PC-9 (cell line): ENCODE measurements around the gene UBE2E2. TPM values are rescaled to one million over a fixed set of nuclear protein-coding genes. Genes with fewer than 3 reads are reported as not detected.

Experiments used
- BruUV-seq: library from RNA; stranded (reverse); fragments of 400-500 nt; replicated peaks from 2 replicates; lab custom pipeline; 2021; lab: Mats Ljungman, UMichigan
- CTCF ChIA-PET: fragments of 300-600 bp; sonication (Branson Sonifier 250); formaldehyde crosslinking; loops from one replicate; lab custom pipeline; 2022; ENCODE audit warnings: antibody characterized with exemption; lab: Charles Lee
- POLR2A ChIA-PET: fragments of 300-600 bp; sonication (Branson Sonifier 250); formaldehyde crosslinking; loops from one replicate; lab custom pipeline; 2022; ENCODE audit warnings: antibody characterized with exemption; ENCODE audit not compliant: unreplicated experiment; lab: Charles Lee
- DNase-seq, 2 experiments: peaks; one replicate each; pipeline versions ENCODE4 v3.0.0 to v3.0.0-alpha.2; 2015 to 2022; ENCODE audit warnings: mixed read lengths in 1 of 2
- H2AFZ ChIP-seq: fragments of 200-600 bp; sonication (generic); 2 replicates; pipeline ENCODE4 v1.8.1; 2017; ENCODE audit warnings: antibody characterized with exemption
- H3F3A ChIP-seq: fragments of 200-600 bp; sonication (generic); 2 replicates; pipeline ENCODE4 v1.8.1; 2017; ENCODE audit warnings: antibody characterized with exemption, mild to moderate bottlenecking, low read depth; ENCODE audit not compliant: insufficient read depth
- H3K27ac ChIP-seq: fragments of 200-600 bp; sonication (generic); 2 replicates; pipeline ENCODE4 v1.6.1; 2016; ENCODE audit warnings: mixed run types
- H3K27me3 ChIP-seq: fragments of 200-600 bp; sonication (generic); 2 replicates; pipeline ENCODE4 v1.6.1; 2016; ENCODE audit warnings: low read depth, mixed run types; ENCODE audit not compliant: insufficient read depth
- H3K36me3 ChIP-seq: fragments of 200-600 bp; sonication (generic); 2 replicates; pipeline ENCODE4 v1.6.1; 2016; ENCODE audit warnings: low read depth, mixed run types
- H3K4me1 ChIP-seq: fragments of 200-600 bp; sonication (generic); replicated peaks from 2 replicates; pipeline ENCODE4 v1.6.1; 2016; ENCODE audit warnings: mixed run types; ENCODE audit not compliant: insufficient read depth
- H3K4me2 ChIP-seq: fragments of 200-600 bp; sonication (generic); 2 replicates; pipeline ENCODE4 v1.6.1; 2017; ENCODE audit warnings: mixed run types
- H3K4me3 ChIP-seq: fragments of 200-600 bp; sonication (generic); 2 replicates; pipeline ENCODE4 v1.6.1; 2016; ENCODE audit warnings: mixed run types
- H3K79me2 ChIP-seq: fragments of 200-600 bp; sonication (generic); 2 replicates; pipeline ENCODE4 v1.6.1; 2017; ENCODE audit warnings: low read depth, mixed run types
- H3K9me2 ChIP-seq: fragments of 200-600 bp; sonication (generic); 2 replicates; pipeline ENCODE4 v1.8.1; 2017; ENCODE audit warnings: mild to moderate bottlenecking; ENCODE audit not compliant: insufficient read depth
- H3K9me3 ChIP-seq: fragments of 200-600 bp; sonication (generic); 2 replicates; pipeline ENCODE4 v1.8.1; 2016; ENCODE audit warnings: low read depth; ENCODE audit not compliant: insufficient read depth
- H4K20me1 ChIP-seq: fragments of 200-600 bp; sonication (generic); 2 replicates; pipeline ENCODE4 v1.8.1; 2017; ENCODE audit not compliant: insufficient read depth
- CTCF ChIP-seq: fragments of 200-600 bp; sonication (generic); conservative IDR thresholded peaks from 2 replicates; pipeline ENCODE4 v1.6.1; 2017; ENCODE audit warnings: mixed run types, antibody characterized with exemption, mild to moderate bottlenecking, moderate library complexity
- EZH2 ChIP-seq: fragments of 200-600 bp; sonication (generic); IDR thresholded peaks from 2 replicates; pipeline ENCODE4 v1.8.0; 2017; ENCODE audit warnings: antibody characterized with exemption, low read depth
- intact Hi-C: fragments of 100-400 bp; cut with micrococcal nuclease; formaldehyde crosslinking; loops from one replicate; pipeline ENCODE4 v1.10.0; 2022; ENCODE audit not compliant: unreplicated experiment
- total RNA-seq: library from RNA; stranded (reverse); gene quantifications from 2 replicates; pipeline ENCODE4 v1.2.3, GENCODE V29; 2021

Gene UBE2E2
- total RNA-seq, 1 experiment from 2014 or later = 48.7 TPM

DNA sequence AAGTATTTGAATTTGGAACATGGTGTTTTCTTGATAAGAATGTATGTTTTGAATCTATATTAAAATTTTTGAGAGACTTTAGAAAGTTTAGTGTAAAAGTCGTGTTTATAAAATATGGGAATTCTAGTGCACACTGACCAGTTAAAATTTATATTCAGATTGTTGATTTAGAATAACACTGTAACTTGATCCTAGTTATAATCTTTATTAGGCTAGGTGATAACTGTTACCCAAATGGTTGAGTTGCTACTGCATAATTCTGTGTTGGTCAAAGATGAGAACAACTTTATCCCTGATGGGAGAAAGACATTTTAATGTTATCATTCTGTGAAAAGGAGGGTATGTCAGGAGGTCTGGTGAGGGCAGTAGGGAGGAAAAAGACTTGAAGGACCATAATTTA lies 249.3 kb downstream of the UBE2E2 start:
- no peaks in the 10 kb centered on the region for H3K9me2 ChIP-seq
- H3K79me2 ChIP-seq = no peaks in the 10 kb centered on the region
- TF ChIP-seq EZH2 (no peak), CTCF (no peak)
- no peaks in the 10 kb centered on the region for H3K27me3 ChIP-seq
- BruUV-seq = no TSS peak
- no peak overlapping the region for H3K4me2 ChIP-seq
- no peaks in the 10 kb centered on the region for H4K20me1 ChIP-seq
- H3K4me3 ChIP-seq = no peak overlapping the region
- CTCF ChIA-PET = no interaction called here
- no peak overlapping the region for H3K27ac ChIP-seq
- H2AFZ ChIP-seq = no peak overlapping the region
- POLR2A ChIA-PET = no interaction called here
- no peak for DNase-seq
- H3K36me3 ChIP-seq = no peaks in the 10 kb centered on the region
- peaks cover 8% of the 10 kb centered on the region; the same call in 1 of the 2 replicates for H3K9me3 ChIP-seq
- H3K4me1 ChIP-seq = peaks cover 17% of the 10 kb centered on the region
- H3F3A ChIP-seq = peaks cover 3% of the 10 kb centered on the region; the same call in 1 of the 2 replicates
- intact Hi-C loops = no loop called here

GRCh38 chr3:23455084-23455483 lies 252.0 kb downstream of the UBE2E2 start:
- Histone ChIP-seq H2AFZ (no peak overlapping the region), H3F3A (peaks cover 3% of the 10 kb centered on the region; the same call in 1 of the 2 replicates), H3K36me3 (no peaks in the 10 kb centered on the region), H3K4me2 (no peak overlapping the region), H3K27me3 (no peaks in the 10 kb centered on the region), H4K20me1 (no peaks in the 10 kb centered on the region), H3K4me1 (peaks cover 17% of the 10 kb centered on the region), H3K79me2 (no peaks in the 10 kb centered on the region), H3K9me3 (peaks cover 8% of the 10 kb centered on the region; the same call in 1 of the 2 replicates), H3K9me2 (no peaks in the 10 kb centered on the region), H3K4me3 (no peak overlapping the region), H3K27ac (no peak overlapping the region)
- intact Hi-C loops = no loop called here
- no peak for TF ChIP-seq CTCF
- no peak for TF ChIP-seq EZH2
- peak; percentile 8 to 60 for DNase-seq
- POLR2A ChIA-PET = no interaction called here
- BruUV-seq = no TSS peak
- CTCF ChIA-PET = no interaction called here

- CTCF ChIA-PET = no interaction called here
- H3K79me2 ChIP-seq = no peaks in the 10 kb centered on the region
- POLR2A ChIA-PET = no interaction called here
- BruUV-seq = no TSS peak
- H3K4me2 ChIP-seq = no peak overlapping the region
- H2AFZ ChIP-seq = no peak overlapping the region
- no peaks in the 10 kb centered on the region for H3K36me3 ChIP-seq
- H3K4me3 ChIP-seq = no peak overlapping the region
- H4K20me1 ChIP-seq = no peaks in the 10 kb centered on the region
- H3F3A ChIP-seq = peaks cover 3% of the 10 kb centered on the region; the same call in 1 of the 2 replicates
- DNase-seq = no peak
- no peaks in the 10 kb centered on the region for H3K27me3 ChIP-seq
- H3K27ac ChIP-seq = no peak overlapping the region
- TF ChIP-seq CTCF (no peak), EZH2 (no peak)
- no peaks in the 10 kb centered on the region for H3K9me2 ChIP-seq
- H3K4me1 ChIP-seq = peaks cover 17% of the 10 kb centered on the region
- intact Hi-C loops = no loop called here
- H3K9me3 ChIP-seq = peaks cover 8% of the 10 kb centered on the region; the same call in 1 of the 2 replicates
Measured at GRCh38 chr3:23455775-23456174, 252.6 kb downstream of the UBE2E2 start.
